Natural killer cell treated with Interleukin-12 subunit alpha and Interleukin-12 subunit beta and Interleukin-15 and Interleukin-18, amount 100 ng/mL, for 72 hours (primary cell): ENCODE measurements around the gene NUP85. TPM values are rescaled to one million over a fixed set of nuclear protein-coding genes. Genes with fewer than 3 reads are reported as not detected.
"Not testable (repeated sequence)": the region's sequence is repeated elsewhere in the genome, so short reads cannot be mapped to it uniquely, and the experiment has no call there.

Experiments used
- ATAC-seq, 2 donors: fragments of 150-1000 bp; cut with Tn5 transposase in 1 of 2; sonication (Bioruptor Pico), chemical (Tn5 transposase) in 1 of 2; 2 replicates each; pipeline ENCODE4 v1.10.0; 2021
- DNase-seq: peaks from one replicate; pipeline ENCODE4 v3.0.0; 2022; ENCODE audit warnings: low spot score
- H3K27ac Mint-ChIP-seq, 2 donors: 1 replicate in 1 of 2; 2 replicates in 1 of 2; pipeline ENCODE4 v1.8.0; 2022; ENCODE audit warnings: mixed read lengths in 2 of 2, mild to moderate bottlenecking in 1 of 2, moderate library complexity in 1 of 2
- H3K27me3 Mint-ChIP-seq, 2 donors: 1 replicate in 1 of 2; 2 replicates in 1 of 2; pipeline ENCODE4 v1.8.0; 2022; ENCODE audit warnings: mixed read lengths in 2 of 2
- H3K36me3 Mint-ChIP-seq: one replicate; pipeline ENCODE4 v1.8.0; 2022; ENCODE audit warnings: mixed read lengths
- H3K4me1 Mint-ChIP-seq, 2 donors: 1 replicate in 1 of 2; 2 replicates in 1 of 2; pipeline ENCODE4 v1.8.0; 2022; ENCODE audit warnings: low read depth in 2 of 2, mixed read lengths in 2 of 2, mild to moderate bottlenecking in 1 of 2
- H3K4me3 Mint-ChIP-seq: one replicate; pipeline ENCODE4 v1.8.0; 2022; ENCODE audit warnings: mixed read lengths
- H3K9me3 Mint-ChIP-seq: 2 replicates; pipeline ENCODE4 v1.8.0; 2022; ENCODE audit warnings: mixed read lengths
- total RNA-seq, 2 donors: library from RNA; stranded (reverse); gene quantifications; one replicate each; pipeline ENCODE4 v1.2.3, GENCODE V29; 2022

Gene NUP85
- total RNA-seq, 2 donors from 2014 or later = 94.1 to 202 TPM

- H3K27me3 Mint-ChIP-seq = no peaks in the 10 kb centered on the region
- DNase-seq = no peak
- no peak for ATAC-seq
- H3K27ac Mint-ChIP-seq = no peak overlapping the region
- peaks cover 6% of the 10 kb centered on the region for H3K36me3 Mint-ChIP-seq
- no peaks in the 10 kb centered on the region for H3K9me3 Mint-ChIP-seq
- H3K4me1 Mint-ChIP-seq = peaks cover 20 to 42% of the 10 kb centered on the region in 2 donors
- no peak overlapping the region for H3K4me3 Mint-ChIP-seq
Measured at GRCh38 chr17:75241143-75241430, 35.6 kb downstream of the NUP85 start.

GRCh38 chr17:75241502-75241901 lies 36.0 kb downstream of the NUP85 start:
- peaks cover 6% of the 10 kb centered on the region for H3K36me3 Mint-ChIP-seq
- ATAC-seq (no peak), DNase-seq (no peak)
- peak overlapping the region; percentile 77 to 86 for H3K27ac Mint-ChIP-seq
- H3K9me3 Mint-ChIP-seq = no peaks in the 10 kb centered on the region
- peaks cover 20 to 42% of the 10 kb centered on the region in 2 donors for H3K4me1 Mint-ChIP-seq
- no peaks in the 10 kb centered on the region for H3K27me3 Mint-ChIP-seq
- no peak overlapping the region for H3K4me3 Mint-ChIP-seq

GRCh38 chr17:75241996-75242460 lies 36.5 kb downstream of the NUP85 start:
- Mint-ChIP-seq H3K4me1 (peaks cover 20 to 42% of the 10 kb centered on the region in 2 donors), H3K27ac (peak overlapping the region; percentile 77 to 86), H3K4me3 (peak overlapping the region; percentile 62), H3K27me3 (no peaks in the 10 kb centered on the region), H3K36me3 (peaks cover 6% of the 10 kb centered on the region), H3K9me3 (no peaks in the 10 kb centered on the region)
- DNase-seq (no peak), ATAC-seq (no peak)

- no peaks in the 10 kb centered on the region for H3K9me3 Mint-ChIP-seq
- H3K27me3 Mint-ChIP-seq = no peaks in the 10 kb centered on the region
- peak overlapping the region; percentile 77 to 86 for H3K27ac Mint-ChIP-seq
- H3K36me3 Mint-ChIP-seq = peaks cover 6% of the 10 kb centered on the region
- ATAC-seq (peak; percentile 52 to 72), DNase-seq (peak; percentile 70)
- peaks cover 20 to 42% of the 10 kb centered on the region in 2 donors for H3K4me1 Mint-ChIP-seq
- peak overlapping the region; percentile 62 for H3K4me3 Mint-ChIP-seq
Measured at GRCh38 chr17:75242461-75243042, 37.1 kb downstream of the NUP85 start.

- no peak overlapping the region for H3K4me3 Mint-ChIP-seq
Measured at GRCh38 chr17:75244133-75244866, 38.8 kb downstream of the NUP85 start.

GRCh38 chr17:75245011-75245410 lies 39.5 kb downstream of the NUP85 start:
- H3K9me3 Mint-ChIP-seq = no peaks in the 10 kb centered on the region
- H3K27ac Mint-ChIP-seq = peak overlapping the region in 1 of 2 donors; percentile 60
- ATAC-seq (no peak), DNase-seq (no peak)
- H3K36me3 Mint-ChIP-seq = no peaks in the 10 kb centered on the region
- no peaks in the 10 kb centered on the region for H3K27me3 Mint-ChIP-seq
- peaks cover 21 to 42% of the 10 kb centered on the region in 2 donors for H3K4me1 Mint-ChIP-seq
- no peak overlapping the region for H3K4me3 Mint-ChIP-seq

More at GRCh38 chr17:75244133-75244866, 38.8 kb downstream of the NUP85 start:
- H3K36me3 Mint-ChIP-seq = no peaks in the 10 kb centered on the region
- H3K27ac Mint-ChIP-seq = peak overlapping the region in 1 of 2 donors; percentile 60
- no peak for DNase-seq
- ATAC-seq = no peak
- H3K9me3 Mint-ChIP-seq = no peaks in the 10 kb centered on the region
- H3K4me1 Mint-ChIP-seq = peaks cover 15 to 36% of the 10 kb centered on the region in 2 donors
- H3K27me3 Mint-ChIP-seq = no peaks in the 10 kb centered on the region

- H3K36me3 Mint-ChIP-seq = no peaks in the 10 kb centered on the region
- peaks cover 30 to 43% of the 10 kb centered on the region in 2 donors for H3K4me1 Mint-ChIP-seq
- ATAC-seq = no peak
- DNase-seq = no peak
- no peaks in the 10 kb centered on the region for H3K9me3 Mint-ChIP-seq
- no peaks in the 10 kb centered on the region for H3K27me3 Mint-ChIP-seq
- no peak overlapping the region for H3K4me3 Mint-ChIP-seq
- H3K27ac Mint-ChIP-seq = no peak overlapping the region
Measured at GRCh38 chr17:75246404-75246803, 40.9 kb downstream of the NUP85 start.

GRCh38 chr17:75249564-75249963 lies 44.1 kb downstream of the NUP85 start:
- H3K4me1 Mint-ChIP-seq = peaks cover 41 to 44% of the 10 kb centered on the region in 2 donors
- no peaks in the 10 kb centered on the region for H3K27me3 Mint-ChIP-seq

GRCh38 chr17:75250009-75250471 lies 44.6 kb downstream of the NUP85 start:
- Mint-ChIP-seq H3K4me1 (peaks cover 42 to 47% of the 10 kb centered on the region in 2 donors), H3K36me3 (no peaks in the 10 kb centered on the region), H3K9me3 (no peaks in the 10 kb centered on the region), H3K27me3 (no peaks in the 10 kb centered on the region), H3K4me3 (peak overlapping the region; percentile 74), H3K27ac (peak overlapping the region; percentile 82 to 83)
- ATAC-seq = peak; percentile 60 to 92
- DNase-seq = no peak

More at GRCh38 chr17:75249564-75249963, 44.1 kb downstream of the NUP85 start:
- no peak for DNase-seq
- Mint-ChIP-seq H3K4me3 (peak overlapping the region; percentile 74), H3K27ac (peak overlapping the region; percentile 82 to 83), H3K9me3 (no peaks in the 10 kb centered on the region), H3K36me3 (no peaks in the 10 kb centered on the region)
- no peak for ATAC-seq

GRCh38 chr17:75252039-75252816 lies 46.7 kb downstream of the NUP85 start:
- Mint-ChIP-seq H3K4me1 (peaks cover 61 to 69% of the 10 kb centered on the region in 2 donors), H3K27ac (peak overlapping the region; percentile 75 to 82), H3K36me3 (no peaks in the 10 kb centered on the region), H3K9me3 (no peaks in the 10 kb centered on the region), H3K4me3 (no peak overlapping the region), H3K27me3 (no peaks in the 10 kb centered on the region)
- ATAC-seq = no peak
- DNase-seq = no peak

- H3K27ac Mint-ChIP-seq = peak overlapping the region; percentile 68 to 99
- H3K36me3 Mint-ChIP-seq, DNase-seq, H3K4me3 Mint-ChIP-seq, ATAC-seq, H3K9me3 Mint-ChIP-seq, H3K27me3 Mint-ChIP-seq: not testable (repeated sequence)
- H3K4me1 Mint-ChIP-seq = peaks cover 77 to 85% of the 10 kb centered on the region in 2 donors
Measured at GRCh38 chr17:75255954-75256698, 50.6 kb downstream of the NUP85 start.

GRCh38 chr17:75257228-75257627 lies 51.7 kb downstream of the NUP85 start:
- not testable (repeated sequence) for DNase-seq, H3K27me3 Mint-ChIP-seq, H3K36me3 Mint-ChIP-seq, H3K4me3 Mint-ChIP-seq, ATAC-seq, H3K9me3 Mint-ChIP-seq
- Mint-ChIP-seq H3K27ac (peak overlapping the region; percentile 68 to 99), H3K4me1 (peaks cover 76 to 79% of the 10 kb centered on the region in 2 donors)

GRCh38 chr17:75260641-75261335 lies 55.3 kb downstream of the NUP85 start:
- H3K27me3 Mint-ChIP-seq = no peaks in the 10 kb centered on the region

More at GRCh38 chr17:75260641-75261335, 55.3 kb downstream of the NUP85 start:
- Mint-ChIP-seq H3K4me1 (peaks cover 51% of the 10 kb centered on the region in 2 donors), H3K36me3 (peaks cover 6% of the 10 kb centered on the region), H3K4me3 (peak overlapping the region; percentile 100), H3K27ac (peak overlapping the region; percentile 99 to 100), H3K9me3 (no peaks in the 10 kb centered on the region)
- DNase-seq (peak; percentile 77), ATAC-seq (peak; percentile 82 to 83)
